B cell (primary cell): Measurements from ENCODE around the gene ZNF750. TPM values are rescaled to one million over a fixed set of nuclear protein-coding genes. Genes with fewer than 3 reads are reported as not detected.

Source experiments
- ATAC-seq: fragments of 200-7000 bp; cut with Tn5 transposase; one replicate; pipeline ENCODE4 v1.10.0; 2021; ENCODE audit warnings: low read depth, mild to moderate bottlenecking, moderate number of reproducible peaks, moderate library complexity
- CTCF ChIA-PET: fragments of 350-600 bp; sonication (Branson Sonifier 250); formaldehyde crosslinking; loops from one replicate; lab custom pipeline; 2021; ENCODE audit warnings: antibody characterized with exemption, inconsistent platforms; lab: Charles Lee
- POLR2A ChIA-PET: fragments of 350-600 bp; sonication (Branson Sonifier 250); formaldehyde crosslinking; loops from one replicate; lab custom pipeline; 2021; ENCODE audit warnings: antibody characterized with exemption; lab: Charles Lee
- DNase-seq: peaks from one replicate; pipeline ENCODE4 v3.0.0; 2013
- H2AFZ ChIP-seq: 2 replicates; pipeline ENCODE4 v1.6.1; 2012; ENCODE audit warnings: mild to moderate bottlenecking, low read depth, low read length; ENCODE audit not compliant: insufficient read depth, poor library complexity, severe bottlenecking
- H3K27ac ChIP-seq, 2 donors: 1 replicate in 1 of 2; 2 replicates in 1 of 2; pipeline ENCODE4 v1.5.1; 2012 to 2013; ENCODE audit warnings: low read length in 2 of 2, mild to moderate bottlenecking in 2 of 2, moderate library complexity in 1 of 2
- H3K27me3 ChIP-seq, 4 experiments: fragments of 200-600 bp in 1 of 4; sonication (generic) in 1 of 4; replicated peaks in 1 of 4; 1 replicate in 2 of 4; 2 replicates in 2 of 4; pipeline versions ENCODE4 v1.6.1 to v1.7.0; 2013 to 2016; ENCODE audit warnings: low read length in 3 of 4, mild to moderate bottlenecking in 2 of 4, mixed read lengths in 1 of 4, moderate library complexity in 1 of 4; ENCODE audit not compliant: insufficient read depth in 4 of 4, control insufficient read depth in 3 of 4; ENCODE audit errors: control extremely low read depth in 1 of 4
- H3K36me3 ChIP-seq, 2 experiments: replicated peaks in 1 of 2; 1 replicate in 1 of 2; 2 replicates in 1 of 2; pipeline versions ENCODE4 v1.6.1 to v1.7.1; 2013; ENCODE audit warnings: low read length in 1 of 2; ENCODE audit not compliant: insufficient read depth in 2 of 2, control insufficient read depth in 1 of 2; ENCODE audit errors: control extremely low read depth in 1 of 2, extremely low read depth in 1 of 2
- H3K4me1 ChIP-seq, 2 donors: fragments of 200-600 bp in 1 of 2; sonication (generic) in 1 of 2; 1 replicate in 1 of 2; 2 replicates in 1 of 2; pipeline versions ENCODE4 v1.5.1 to v1.6.1; 2013 to 2017; ENCODE audit warnings: low read length in 2 of 2; ENCODE audit not compliant: control insufficient read depth in 2 of 2, insufficient read depth in 2 of 2
- H3K4me2 ChIP-seq: replicated peaks from 2 replicates; pipeline ENCODE3; 2012; ENCODE audit warnings: mild to moderate bottlenecking, low read depth, low read length; ENCODE audit not compliant: poor library complexity, severe bottlenecking
- H3K4me3 ChIP-seq, 5 experiments: fragments of 200-600 bp in 1 of 5; sonication (generic) in 1 of 5; 1 replicate in 3 of 5; 2 replicates in 2 of 5; pipeline versions ENCODE4 v1.5.1 to v1.7.0; 2011 to 2016; ENCODE audit warnings: low read length in 4 of 5, mild to moderate bottlenecking in 4 of 5, low read depth in 2 of 5, control low read depth in 1 of 5, moderate library complexity in 1 of 5; ENCODE audit not compliant: insufficient read depth in 1 of 5; ENCODE audit errors: control extremely low read depth in 1 of 5, extremely low read depth in 1 of 5
- H3K79me2 ChIP-seq: fragments of 200-600 bp; sonication (generic); one replicate; pipeline ENCODE4 v1.6.0; 2016; ENCODE audit warnings: low read length; ENCODE audit not compliant: control insufficient read depth, insufficient read depth
- H3K9ac ChIP-seq: fragments of 200-600 bp; sonication (generic); 2 replicates; pipeline ENCODE4 v1.6.1; 2017; ENCODE audit warnings: mild to moderate bottlenecking, low read length, moderate library complexity
- H3K9me3 ChIP-seq, 3 donors: one replicate each; pipeline versions ENCODE4 v1.6.1 to v1.7.1; 2013; ENCODE audit warnings: low read length in 2 of 3; ENCODE audit not compliant: control insufficient read depth in 2 of 3, insufficient read depth in 1 of 3; ENCODE audit errors: control extremely low read depth in 1 of 3
- H4K20me1 ChIP-seq: 2 replicates; pipeline ENCODE4 v1.6.0; 2012; ENCODE audit warnings: mild to moderate bottlenecking, low read length; ENCODE audit not compliant: insufficient read depth, control insufficient read depth, poor library complexity, severe bottlenecking
- H3K27ac Mint-ChIP-seq: one replicate; pipeline ENCODE4 v1.8.0; 2021; ENCODE audit warnings: mixed read lengths
- H3K27me3 Mint-ChIP-seq: one replicate; pipeline ENCODE4 v1.8.0; 2021; ENCODE audit warnings: mixed read lengths
- H3K4me1 Mint-ChIP-seq: one replicate; pipeline ENCODE4 v1.8.0; 2021; ENCODE audit warnings: mixed read lengths
- H3K4me3 Mint-ChIP-seq: one replicate; pipeline ENCODE4 v1.8.0; 2021; ENCODE audit warnings: mixed read lengths
- H3K9me3 Mint-ChIP-seq: one replicate; pipeline ENCODE4 v1.8.0; 2022; ENCODE audit warnings: mixed read lengths; ENCODE audit not compliant: insufficient read depth
- CTCF ChIP-seq: fragments of 200-600 bp; IDR thresholded peaks from one replicate; pipeline ENCODE4 v1.8.0; 2022; ENCODE audit warnings: antibody characterized with exemption, mild to moderate bottlenecking
- EZH2 ChIP-seq: IDR thresholded peaks from 2 replicates; pipeline ENCODE4 v1.6.1; 2012; ENCODE audit warnings: borderline replicate concordance, low read depth, mild to moderate bottlenecking, moderate library complexity, low read length; ENCODE audit not compliant: insufficient read depth, poor library complexity, severe bottlenecking
- WGBS: methylation state at CpG from one replicate; pipeline ENCODE4 v1.1.5; 2013; ENCODE audit warnings: missing lambda C conversion rate; ENCODE audit not compliant: insufficient coverage; 5-methylcytosine and 5-hydroxymethylcytosine counted together
- intact Hi-C: fragments of 100-400 bp; cut with micrococcal nuclease; formaldehyde crosslinking; loops from one replicate; pipeline ENCODE4 v1.10.0; 2022
- polyA plus RNA-seq: library from polyadenylated mRNA; depleted of rRNA; stranded (reverse); fragments of >200 nt; gene quantifications from 2 replicates; pipeline ENCODE4 v1.2.3, GENCODE V29; 2012
- total RNA-seq, 2 donors: library from RNA; stranded (reverse); fragments of 120-200 nt in 1 of 2; gene quantifications; 1 replicate in 1 of 2; 2 replicates in 1 of 2; pipeline versions ENCODE4 v1.2.3 to v1.2.4, GENCODE V29; 2013 to 2022

ZNF750 gene
- total and polyA plus RNA-seq, 2 donors (not counting 1 experiment from before 2014, with no cell fraction given): not detected

DNA sequence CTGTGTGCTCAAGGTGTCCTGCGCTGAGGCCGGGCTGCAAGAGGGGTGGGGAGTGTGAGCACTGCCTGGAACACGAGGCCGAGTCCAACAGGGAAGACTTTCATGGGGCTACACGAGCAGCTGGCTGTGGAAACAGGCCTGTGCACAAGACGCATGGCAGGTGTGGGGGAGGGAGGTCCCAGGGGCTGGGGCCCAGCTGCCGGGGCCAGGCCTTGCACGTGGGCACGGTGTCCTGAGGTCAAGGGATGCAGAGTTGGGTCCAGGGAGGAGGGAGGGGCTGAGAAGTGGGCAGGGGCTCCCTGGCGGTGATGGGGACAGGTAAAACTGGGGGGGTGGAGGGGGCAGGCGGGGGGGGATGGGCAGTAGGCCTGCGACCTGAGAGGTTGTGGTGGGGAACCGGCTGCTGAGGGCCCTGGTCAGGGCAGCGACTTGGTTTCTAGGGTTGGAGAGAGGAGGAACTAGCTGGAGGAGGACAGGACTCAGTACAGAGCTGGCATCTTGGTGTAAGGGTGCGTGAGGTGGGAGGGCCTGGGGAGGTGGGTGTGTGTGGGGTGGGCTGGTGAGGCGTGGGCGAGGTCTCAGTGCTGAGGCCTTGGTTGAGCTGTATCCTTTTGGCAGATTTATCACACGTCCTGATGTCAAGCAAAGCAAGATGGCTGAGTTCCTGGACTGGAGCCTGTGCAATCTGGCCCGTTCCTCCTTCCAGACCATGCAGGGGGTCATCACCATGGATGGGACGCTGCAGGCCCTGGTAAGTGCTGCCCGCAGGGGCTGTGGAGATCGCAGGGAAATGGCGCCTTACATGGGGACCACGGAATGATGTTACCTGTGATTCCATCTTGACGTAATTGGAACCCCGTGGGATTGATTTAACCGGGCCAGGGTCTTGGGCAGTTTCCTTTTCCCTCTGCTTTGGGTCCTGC lies 58.6 kb downstream of the ZNF750 start:
- Mint-ChIP-seq H3K27ac (no peak overlapping the region), H3K27me3 (no peaks in the 10 kb centered on the region), H3K4me3 (no peak overlapping the region), H3K4me1 (peaks cover 11% of the 10 kb centered on the region), H3K9me3 (no peaks in the 10 kb centered on the region)
- no peak for DNase-seq
- Histone ChIP-seq H3K4me2 (no peak overlapping the region), H3K27me3 (no peaks in the 10 kb centered on the region), H3K79me2 (no peaks in the 10 kb centered on the region), H3K4me1 (peaks cover 8 to 20% of the 10 kb centered on the region in 2 donors), H3K27ac (no peak overlapping the region), H3K4me3 (no peak overlapping the region), H2AFZ (no peak overlapping the region), H3K36me3 (peaks cover 2 to 21% of the 10 kb centered on the region in 2 experiments), H4K20me1 (peaks cover 9% of the 10 kb centered on the region), H3K9ac (no peak overlapping the region), H3K9me3 (no peaks in the 10 kb centered on the region)
- intact Hi-C loops: loop anchor here (1.0 to 5.0 kb wide), 3 partner anchors 113 to 301 kb away; no protein-coding TSS in a partner anchor
- WGBS: 81% methylated on average over 25 of the region's 27 CpGs
- TF ChIP-seq CTCF (no peak), EZH2 (no peak)
- ATAC-seq: no peak
- ChIA-PET CTCF (interaction anchor here (0.7 to 3.1 kb wide), 43 partner anchors 9 to 420 kb away, joined by 3 to 68 read pairs (median 5); no protein-coding TSS in a partner anchor), POLR2A (interaction anchor here (0.6 to 1.0 kb wide), 4 partner anchors 83 to 432 kb away, joined by 3 to 6 read pairs (median 5); no protein-coding TSS in a partner anchor)
